ENCODE data around the gene OAS1. TPM values are rescaled to one million over a fixed set of nuclear protein-coding genes. Genes with fewer than 3 reads are reported as not detected.
A peak's percentile ranks its signal among the peaks of the same experiment; 100 is the strongest.

The OAS1 gene
- total RNA-seq, 2 donors from 2014 or later: 17.3 to 41.9 TPM

DNA sequence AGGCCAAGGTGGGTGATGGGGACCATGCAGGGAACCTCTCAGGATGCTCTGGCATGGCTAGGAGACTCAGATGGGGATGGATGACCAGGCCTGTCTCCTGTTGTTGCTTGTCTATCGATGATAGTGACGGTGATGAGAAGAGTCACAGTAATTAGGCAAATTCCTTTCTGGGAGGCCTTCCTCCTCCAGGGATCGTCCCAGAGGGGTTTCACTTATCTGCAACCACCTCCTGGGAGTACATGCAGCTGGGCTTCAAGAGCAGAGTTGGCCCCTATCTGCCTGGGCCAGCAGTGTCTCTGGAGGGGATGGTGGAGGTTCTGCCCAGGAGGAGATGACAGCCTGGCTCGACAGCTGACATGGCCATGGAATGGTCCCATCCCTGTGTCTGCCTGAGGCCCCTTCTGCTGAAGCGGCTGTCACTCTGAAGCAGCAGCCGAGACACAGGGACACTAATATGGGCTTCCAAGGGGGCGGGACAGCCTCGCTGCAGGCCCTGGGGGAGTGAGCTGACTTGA lies 27.5 kb upstream of the OAS1 start:
- no peak for ATAC-seq (replicated peaks in 1 of 2)
- H3K27me3 Mint-ChIP-seq (ENCODE audit: low read depth): peaks cover 42% of the 10 kb centered on the region
- no peaks in the 10 kb centered on the region for H3K9me3 Mint-ChIP-seq
- H3K27ac Mint-ChIP-seq: no peak overlapping the region
- H3K36me3 Mint-ChIP-seq (ENCODE audit: insufficient read depth in 2 of 2): no peaks in the 10 kb centered on the region
- no peak for DNase-seq
- H3K4me3 Mint-ChIP-seq: no peak overlapping the region
- no peaks in the 10 kb centered on the region for H3K4me1 Mint-ChIP-seq (ENCODE audit: low read depth)

DNA sequence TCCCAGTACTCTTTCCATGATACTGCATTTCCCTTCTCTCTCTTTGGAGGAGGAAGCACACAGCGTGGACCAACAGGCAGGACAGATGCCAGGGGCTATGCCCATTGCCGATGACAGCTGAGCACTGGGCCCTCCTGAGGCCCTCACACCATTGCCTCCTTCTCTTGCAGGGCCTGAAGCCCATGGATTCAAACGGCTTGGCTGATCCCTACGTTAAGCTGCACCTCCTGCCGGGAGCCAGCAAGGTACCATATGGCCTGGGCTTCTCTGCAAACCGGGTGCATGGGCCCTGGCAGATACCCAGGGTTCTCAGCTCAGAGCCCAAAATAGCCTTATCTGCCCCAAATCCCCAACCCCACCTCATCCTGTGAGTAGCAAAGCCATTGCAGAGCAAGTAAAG lies 25.2 kb upstream of the OAS1 start:
- peaks cover 0 to 2% of the 10 kb centered on the region in 2 donors for H3K9me3 Mint-ChIP-seq
- DNase-seq (no peak), ATAC-seq (replicated peaks in 1 of 2) (no peak)
- H3K36me3 Mint-ChIP-seq (ENCODE audit: insufficient read depth in 2 of 2): no peaks in the 10 kb centered on the region
- no peak overlapping the region for H3K4me3 Mint-ChIP-seq
- H3K4me1 Mint-ChIP-seq (ENCODE audit: low read depth): no peaks in the 10 kb centered on the region
- peaks cover 21% of the 10 kb centered on the region for H3K27me3 Mint-ChIP-seq (ENCODE audit: low read depth)
- H3K27ac Mint-ChIP-seq: no peak overlapping the region

DNA sequence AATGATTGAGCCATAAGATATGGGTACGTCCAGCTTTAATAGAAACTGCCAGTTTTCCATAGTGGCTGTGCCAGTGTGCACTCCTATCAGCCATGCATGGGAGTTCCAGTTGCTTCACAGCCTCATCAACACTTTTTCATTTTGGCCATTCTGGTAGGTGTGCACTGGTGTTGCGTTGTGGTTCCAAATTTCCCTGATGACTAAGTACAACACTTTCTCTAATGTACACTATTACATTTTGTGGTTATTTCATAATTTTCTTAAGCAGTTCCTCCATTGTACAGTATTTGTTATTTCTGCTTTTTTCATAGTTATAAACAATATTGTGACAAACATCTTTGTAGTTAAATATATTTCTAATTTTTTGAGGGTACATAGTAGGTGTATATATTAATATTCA lies 21.5 kb upstream of the OAS1 start:
- no peaks in the 10 kb centered on the region for H3K36me3 Mint-ChIP-seq (ENCODE audit: insufficient read depth in 2 of 2)
- ATAC-seq (replicated peaks in 1 of 2) (no peak), DNase-seq (no peak)
- peaks cover 15% of the 10 kb centered on the region for H3K27me3 Mint-ChIP-seq (ENCODE audit: low read depth)
- no peaks in the 10 kb centered on the region for H3K4me1 Mint-ChIP-seq (ENCODE audit: low read depth)
- H3K9me3 Mint-ChIP-seq: peaks cover 0 to 2% of the 10 kb centered on the region in 2 donors
- H3K27ac Mint-ChIP-seq: no peak overlapping the region
- no peak overlapping the region for H3K4me3 Mint-ChIP-seq

DNA sequence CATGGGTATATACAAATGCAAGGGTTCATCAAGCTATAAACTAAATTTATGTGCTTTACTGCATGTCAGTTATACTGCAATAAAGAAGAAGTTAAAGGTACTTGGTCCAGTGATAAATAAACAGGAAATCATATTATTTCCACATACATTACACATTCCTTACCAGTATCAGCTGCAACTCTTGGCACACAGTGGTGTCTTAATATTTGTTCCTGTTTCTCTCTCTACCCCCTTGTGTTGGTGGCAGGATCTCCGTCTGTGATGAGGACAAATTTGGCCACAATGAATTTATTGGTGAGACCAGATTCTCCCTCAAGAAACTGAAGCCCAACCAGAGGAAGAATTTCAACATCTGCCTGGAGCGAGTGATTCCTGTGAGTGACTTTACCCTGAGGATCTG lies 19.2 kb upstream of the OAS1 start:
- peaks cover 11% of the 10 kb centered on the region for H3K27me3 Mint-ChIP-seq (ENCODE audit: low read depth)
- DNase-seq (no peak), ATAC-seq (replicated peaks in 1 of 2) (no peak)
- no peak overlapping the region for H3K27ac Mint-ChIP-seq
- H3K36me3 Mint-ChIP-seq (ENCODE audit: insufficient read depth in 2 of 2): no peaks in the 10 kb centered on the region
- H3K9me3 Mint-ChIP-seq: peaks cover 0 to 2% of the 10 kb centered on the region in 2 donors
- no peak overlapping the region for H3K4me3 Mint-ChIP-seq
- H3K4me1 Mint-ChIP-seq (ENCODE audit: low read depth): no peaks in the 10 kb centered on the region

DNA sequence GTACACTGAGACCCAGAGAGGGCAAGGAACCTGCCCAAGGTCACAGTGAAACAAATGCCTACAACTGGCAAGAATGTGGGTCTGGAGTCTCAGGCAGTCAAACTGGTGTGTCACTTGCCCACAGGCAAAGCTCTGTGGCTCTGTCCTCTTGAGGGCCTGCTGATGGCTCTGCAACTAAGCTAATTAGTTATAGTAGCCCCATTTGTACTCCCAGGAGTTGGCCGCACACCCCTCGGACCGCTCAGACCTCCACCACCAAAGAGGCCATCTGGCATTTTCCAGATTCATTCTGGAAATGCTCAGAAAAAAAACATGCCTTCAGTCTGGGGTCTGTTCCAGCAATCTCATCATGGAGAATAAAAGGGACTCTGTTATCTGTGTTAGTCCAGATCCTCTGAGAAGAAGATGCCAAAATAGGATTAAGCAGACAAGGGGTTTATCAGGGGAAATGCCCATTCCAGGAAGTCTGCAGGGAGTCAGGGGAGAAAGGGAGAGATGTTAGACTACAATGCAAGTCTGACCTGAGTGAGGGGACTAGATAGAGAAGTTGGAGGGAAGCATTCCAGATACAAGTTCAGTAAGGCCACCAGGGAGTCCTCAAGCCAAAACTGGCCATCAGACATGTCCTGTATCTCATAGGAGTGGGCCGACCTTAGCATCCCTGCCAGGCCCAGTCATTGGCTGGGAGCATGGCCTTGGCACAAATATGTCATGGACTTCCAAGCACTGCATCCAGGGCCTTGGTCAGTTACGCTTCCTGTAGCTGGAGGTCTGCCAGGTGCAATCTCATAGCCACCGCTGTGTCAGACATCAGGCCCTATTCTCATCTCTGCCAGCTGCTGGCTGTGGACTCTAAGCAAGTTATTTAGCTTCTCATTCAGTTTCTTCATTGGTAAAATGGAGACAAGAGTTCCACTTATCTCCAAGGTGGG lies 15.4 kb upstream of the OAS1 start:
- ATAC-seq (replicated peaks in 1 of 2): no peak
- Mint-ChIP-seq H3K4me3 (no peak overlapping the region), H3K36me3 (ENCODE audit: insufficient read depth in 2 of 2) (no peaks in the 10 kb centered on the region), H3K9me3 (no peaks in the 10 kb centered on the region), H3K27ac (no peak overlapping the region), H3K4me1 (ENCODE audit: low read depth) (no peaks in the 10 kb centered on the region), H3K27me3 (ENCODE audit: low read depth) (peaks cover 5% of the 10 kb centered on the region)
- no peak for DNase-seq

DNA sequence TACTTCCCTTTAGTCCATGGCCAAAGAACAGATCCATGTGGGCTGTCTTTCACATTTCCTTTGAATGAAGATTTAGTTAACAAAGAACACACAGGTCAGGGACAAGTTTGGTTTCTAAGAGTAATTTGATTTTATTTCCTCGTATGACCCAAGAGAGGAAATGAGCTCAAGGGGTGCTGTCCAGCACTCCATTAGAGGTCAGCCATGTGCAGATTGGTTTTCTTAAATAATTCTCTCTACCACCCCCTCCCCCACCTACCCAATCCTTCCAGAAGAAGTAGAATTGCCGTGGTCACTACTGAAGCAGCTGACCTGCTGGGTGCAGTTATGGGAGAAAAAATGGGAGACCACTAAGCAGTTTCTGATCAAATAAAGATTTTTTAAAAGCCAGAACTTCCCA lies 13.9 kb upstream of the OAS1 start:
- Mint-ChIP-seq H3K27ac (no peak overlapping the region), H3K36me3 (ENCODE audit: insufficient read depth in 2 of 2) (no peaks in the 10 kb centered on the region), H3K27me3 (ENCODE audit: low read depth) (peaks cover 9% of the 10 kb centered on the region), H3K4me1 (ENCODE audit: low read depth) (no peaks in the 10 kb centered on the region), H3K4me3 (no peak overlapping the region), H3K9me3 (no peaks in the 10 kb centered on the region)
- DNase-seq: no peak
- ATAC-seq (replicated peaks in 1 of 2): no peak

DNA sequence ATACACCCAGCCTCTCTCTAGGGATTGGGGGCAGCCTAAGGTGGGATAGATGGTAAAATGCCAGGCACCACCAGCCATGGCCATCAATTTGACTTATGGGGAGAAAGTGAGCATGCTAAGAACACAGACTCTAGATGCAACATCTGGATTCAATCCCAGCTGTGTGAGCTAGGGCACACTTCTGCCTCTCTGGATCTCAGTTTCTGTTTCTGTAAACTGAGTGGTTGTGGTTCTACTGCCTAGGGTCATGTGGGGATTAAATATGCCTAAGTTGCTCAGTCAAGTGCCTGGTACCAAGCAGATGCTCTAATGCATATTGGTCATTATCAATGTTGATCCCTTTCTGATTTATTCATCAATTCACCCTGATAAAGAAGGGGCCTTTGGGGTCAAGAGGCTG lies 12.6 kb upstream of the OAS1 start:
- no peak overlapping the region for H3K27ac Mint-ChIP-seq
- H3K4me3 Mint-ChIP-seq: no peak overlapping the region
- peaks cover 12% of the 10 kb centered on the region for H3K27me3 Mint-ChIP-seq (ENCODE audit: low read depth)
- ATAC-seq (replicated peaks in 1 of 2): no peak
- DNase-seq: no peak
- H3K4me1 Mint-ChIP-seq (ENCODE audit: low read depth): no peaks in the 10 kb centered on the region
- H3K36me3 Mint-ChIP-seq (ENCODE audit: insufficient read depth in 2 of 2): no peaks in the 10 kb centered on the region
- no peaks in the 10 kb centered on the region for H3K9me3 Mint-ChIP-seq

DNA sequence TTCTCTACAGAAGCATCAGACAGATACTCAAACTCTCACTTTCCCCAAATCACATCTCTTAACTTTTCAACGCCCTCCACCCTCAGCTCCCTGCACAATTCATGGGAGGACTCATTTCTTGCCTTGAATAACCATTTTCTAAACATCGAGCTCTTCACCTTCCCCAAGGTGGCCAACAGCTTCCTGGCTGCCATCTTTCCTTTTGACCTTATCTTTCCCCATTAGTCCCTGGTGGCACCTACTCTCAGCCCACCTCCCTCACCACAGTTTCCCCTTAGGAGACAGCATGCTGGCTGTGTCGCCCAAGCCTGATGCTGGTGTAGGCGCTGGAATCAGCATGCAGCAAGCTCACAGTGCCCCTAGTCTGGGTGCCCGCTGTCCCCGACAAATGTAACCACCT lies 8.4 kb upstream of the OAS1 start:
- Mint-ChIP-seq H3K36me3 (ENCODE audit: insufficient read depth in 2 of 2) (no peaks in the 10 kb centered on the region), H3K9me3 (no peaks in the 10 kb centered on the region), H3K27ac (no peak overlapping the region), H3K4me3 (no peak overlapping the region), H3K4me1 (ENCODE audit: low read depth) (peaks cover 11% of the 10 kb centered on the region), H3K27me3 (ENCODE audit: low read depth) (peaks cover 12% of the 10 kb centered on the region)
- no peak for DNase-seq
- no peak for ATAC-seq (replicated peaks in 1 of 2)

DNA sequence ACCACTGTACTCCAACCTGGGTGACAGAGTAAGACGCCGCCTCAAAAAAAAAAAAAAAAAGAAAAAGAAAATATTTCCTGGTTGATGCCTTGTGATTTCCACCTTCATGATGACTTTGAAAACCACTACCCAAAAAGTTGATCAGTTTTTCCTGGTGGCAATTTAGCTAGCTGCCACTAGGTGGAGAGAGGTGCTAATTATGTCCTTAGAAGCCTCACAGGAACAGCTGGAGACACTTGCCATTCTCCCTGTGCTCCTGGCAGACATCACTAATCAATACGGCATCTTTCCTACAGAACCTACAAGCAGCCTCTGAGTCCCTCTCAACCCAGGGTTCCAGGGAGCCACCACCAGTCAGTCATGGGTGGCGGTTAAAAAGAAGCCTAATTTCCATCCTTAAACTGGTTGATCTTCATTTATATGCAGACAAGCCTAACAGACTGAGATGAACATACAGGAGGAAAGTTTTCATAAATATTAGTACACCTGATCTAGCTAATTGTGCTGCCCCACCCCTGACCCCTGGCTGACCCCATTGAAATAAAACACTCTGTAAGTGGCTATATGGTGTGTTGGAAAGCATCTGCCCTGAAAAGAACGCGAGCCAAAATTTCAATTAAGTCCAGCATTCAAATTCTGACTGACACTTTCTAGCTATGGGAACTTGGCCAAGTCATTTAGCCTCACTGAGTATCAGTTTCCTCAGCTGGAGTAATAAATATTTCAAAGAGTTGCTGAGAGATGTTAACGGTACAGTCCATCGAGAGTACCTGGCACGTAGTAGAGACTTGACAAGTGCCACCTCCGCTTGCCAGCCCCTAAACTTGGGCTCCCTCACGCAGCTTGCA lies 6.2 kb upstream of the OAS1 start:
- Mint-ChIP-seq H3K36me3 (ENCODE audit: insufficient read depth in 2 of 2) (no peaks in the 10 kb centered on the region), H3K4me1 (ENCODE audit: low read depth) (peaks cover 15% of the 10 kb centered on the region), H3K4me3 (no peak overlapping the region), H3K27me3 (ENCODE audit: low read depth) (peaks cover 12% of the 10 kb centered on the region), H3K9me3 (no peaks in the 10 kb centered on the region), H3K27ac (no peak overlapping the region)
- peak in 1 of 2 donors; percentile 57 for ATAC-seq (replicated peaks in 1 of 2)
- peak; percentile 19 to 42 for DNase-seq

DNA sequence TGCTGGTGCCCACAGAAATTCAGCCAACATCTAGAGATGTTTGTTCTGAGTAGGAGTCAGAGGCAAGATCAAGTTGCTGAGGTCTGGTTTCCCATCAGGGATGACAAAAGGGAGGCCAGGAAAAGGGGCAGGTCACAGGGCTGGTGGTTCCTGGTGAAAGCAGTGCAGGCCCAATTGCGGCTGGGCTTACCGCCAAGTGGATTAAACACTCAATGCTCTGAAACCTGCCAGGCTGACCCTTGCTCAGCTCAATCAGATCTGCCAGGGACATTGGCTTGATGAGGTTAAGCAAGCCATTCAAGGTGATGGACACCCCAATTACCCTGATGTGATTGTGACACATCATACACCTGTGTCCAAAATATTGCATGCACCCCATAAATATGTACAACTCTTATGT lies 5.5 kb upstream of the OAS1 start:
- no peaks in the 10 kb centered on the region for H3K36me3 Mint-ChIP-seq (ENCODE audit: insufficient read depth in 2 of 2)
- no peaks in the 10 kb centered on the region for H3K9me3 Mint-ChIP-seq
- H3K27ac Mint-ChIP-seq: no peak overlapping the region
- H3K4me3 Mint-ChIP-seq: no peak overlapping the region
- peaks cover 12% of the 10 kb centered on the region for H3K27me3 Mint-ChIP-seq (ENCODE audit: low read depth)
- DNase-seq (no peak), ATAC-seq (replicated peaks in 1 of 2) (no peak)
- H3K4me1 Mint-ChIP-seq (ENCODE audit: low read depth): peaks cover 20% of the 10 kb centered on the region

DNA sequence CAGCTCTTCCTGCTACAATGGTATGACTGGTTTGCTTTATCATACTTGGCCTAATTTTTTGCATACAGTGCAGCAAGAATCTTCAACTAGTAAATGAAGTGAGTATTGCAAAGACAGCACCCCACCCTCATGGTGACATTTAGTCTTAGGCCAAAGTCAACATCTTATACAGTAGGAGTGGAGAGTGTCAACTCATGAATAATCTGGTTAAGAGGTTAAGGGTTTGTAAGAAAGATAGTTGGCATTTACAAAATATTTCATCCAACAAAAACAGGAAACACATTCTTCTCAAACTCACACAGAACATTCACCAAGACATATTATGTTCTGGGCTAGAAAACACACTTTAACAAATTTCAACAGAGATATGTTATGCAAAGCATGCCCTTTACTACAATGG lies 2.2 kb upstream of the OAS1 start:
- DNase-seq (no peak), ATAC-seq (replicated peaks in 1 of 2) (no peak)
- Mint-ChIP-seq H3K4me1 (ENCODE audit: low read depth) (peaks cover 53% of the 10 kb centered on the region), H3K4me3 (peak overlapping the region in 1 of 2 donors; percentile 25), H3K27ac (peak overlapping the region; percentile 49), H3K9me3 (no peaks in the 10 kb centered on the region), H3K27me3 (ENCODE audit: low read depth) (no peaks in the 10 kb centered on the region), H3K36me3 (ENCODE audit: insufficient read depth in 2 of 2) (peaks cover 2 to 3% of the 10 kb centered on the region in 2 donors)

DNA sequence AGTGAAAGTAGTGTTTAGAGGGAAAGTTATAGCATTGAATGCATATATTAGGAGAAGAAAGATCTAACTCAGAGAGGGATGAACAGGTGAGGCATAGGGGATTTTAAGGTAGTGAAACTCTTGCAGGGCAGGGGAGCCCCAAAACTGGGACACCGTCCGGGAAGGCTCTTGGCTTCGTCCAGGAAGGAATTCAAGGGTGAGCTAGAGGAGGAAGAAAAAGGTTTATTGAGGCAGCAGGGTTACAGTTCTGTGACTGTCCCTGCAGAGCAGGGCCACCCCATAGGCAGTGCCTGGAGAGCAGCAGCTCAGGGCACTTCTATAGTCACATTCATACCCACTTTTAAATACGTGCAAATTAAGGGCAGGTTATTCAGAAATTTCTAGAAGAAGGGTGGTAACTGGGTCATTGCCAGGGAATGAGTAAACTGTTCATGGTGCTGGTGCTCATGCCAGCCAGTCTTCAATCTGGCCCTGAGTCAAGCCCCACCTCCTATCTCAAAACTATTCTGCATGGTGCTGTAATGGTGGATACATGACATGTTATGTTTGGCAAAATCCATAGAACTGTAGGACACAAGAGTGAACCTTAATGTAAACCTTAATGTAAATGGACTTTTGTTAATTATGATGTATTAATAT lies 1.2 kb upstream of the OAS1 start:
- ATAC-seq (replicated peaks in 1 of 2) (no peak), DNase-seq (no peak)
- H3K27ac Mint-ChIP-seq: no peak overlapping the region
- no peaks in the 10 kb centered on the region for H3K27me3 Mint-ChIP-seq (ENCODE audit: low read depth)
- peaks cover 59% of the 10 kb centered on the region for H3K4me1 Mint-ChIP-seq (ENCODE audit: low read depth)
- H3K4me3 Mint-ChIP-seq: peak overlapping the region in 1 of 2 donors; percentile 4
- H3K9me3 Mint-ChIP-seq: peaks cover 0 to 2% of the 10 kb centered on the region in 2 donors
- peaks cover 5 to 6% of the 10 kb centered on the region in 2 donors for H3K36me3 Mint-ChIP-seq (ENCODE audit: insufficient read depth in 2 of 2)
